K562 (cell line): Measurements from ENCODE around the gene GRHPR. TPM values are rescaled to one million over a fixed set of nuclear protein-coding genes. Genes with fewer than 3 reads are reported as not detected.

Source experiments
- ATF7 ChIP-seq: fragments of 450-650 bp; IDR thresholded peaks from 2 replicates; pipeline ENCODE4 v1.7.1; 2014; ENCODE audit warnings: mild to moderate bottlenecking, moderate library complexity
- C11orf30 ChIP-seq: fragments of 450-650 bp; IDR thresholded peaks from 2 replicates; pipeline ENCODE4 v1.6.1; 2016; ENCODE audit warnings: low read depth, mild to moderate bottlenecking
- EP400 ChIP-seq: fragments of 450-650 bp; IDR thresholded peaks from 2 replicates; pipeline ENCODE4 v1.6.1; 2017; ENCODE audit warnings: antibody characterized with exemption, mild to moderate bottlenecking, moderate library complexity
- KLF1 ChIP-seq: fragments of 450-650 bp; IDR thresholded peaks from 2 replicates; pipeline ENCODE4 v1.6.1; 2016; ENCODE audit warnings: missing genetic modification characterization, missing compliant biosample characterization
- MXI1 ChIP-seq: IDR thresholded peaks from 2 replicates; pipeline ENCODE4 v1.6.1; 2011; ENCODE audit warnings: low read depth, mild to moderate bottlenecking, improper control_type of control experiment, low read length
- MYC ChIP-seq, 2 experiments: fragments of 250-450 bp in 1 of 2; sonication (Bioruptor Pico) in 1 of 2; IDR thresholded peaks; 2 replicates each; pipeline versions ENCODE4 v1.5.1 to v1.6.1; 2012 to 2021; ENCODE audit warnings: low read depth in 2 of 2, borderline replicate concordance in 1 of 2, improper control_type of control experiment in 1 of 2, low read length in 1 of 2, mild to moderate bottlenecking in 1 of 2, moderate library complexity in 1 of 2
- MYNN ChIP-seq, 2 experiments: sonication (generic); formaldehyde crosslinking in 1 of 2; IDR thresholded peaks; 2 replicates each; pipeline versions ENCODE4 v1.5.0 to v1.6.1; 2016 to 2020; ENCODE audit warnings: antibody characterized with exemption in 1 of 2, missing genetic modification reagents in 1 of 2
- PURB ChIP-seq: sonication (generic); formaldehyde crosslinking; IDR thresholded peaks from 2 replicates; pipeline ENCODE4 v1.9.0; 2021; ENCODE audit warnings: low read depth, mild to moderate bottlenecking, missing genetic modification reagents
- SMAD1 ChIP-seq: fragments of 150-350 bp; IDR thresholded peaks from 2 replicates; pipeline ENCODE4 v1.6.1; 2014; ENCODE audit warnings: low read length, low read depth; ENCODE audit not compliant: partially characterized antibody
- TAL1 ChIP-seq: fragments of 450-650 bp; IDR thresholded peaks from 2 replicates; pipeline ENCODE4 v1.6.1; 2016; ENCODE audit warnings: mild to moderate bottlenecking
- ZFP36 ChIP-seq: fragments of 150-350 bp; IDR thresholded peaks from 2 replicates; pipeline ENCODE4 v1.6.1; 2018; ENCODE audit warnings: low read length, low read depth; ENCODE audit not compliant: partially characterized antibody
- ZFX ChIP-seq: sonication (generic); formaldehyde crosslinking; IDR thresholded peaks from 2 replicates; pipeline ENCODE4 v1.8.0; 2022; ENCODE audit warnings: mild to moderate bottlenecking, missing genetic modification reagents, moderate library complexity
- ZKSCAN1 ChIP-seq: fragments of 150-350 bp; IDR thresholded peaks from 2 replicates; pipeline ENCODE4 v1.6.1; 2016; ENCODE audit warnings: low read depth, low read length
- ZNF384 ChIP-seq: IDR thresholded peaks from 2 replicates; pipeline ENCODE4 v1.6.1; 2012; ENCODE audit warnings: low read depth, low read length, improper control_type of control experiment
- ZNF408 ChIP-seq: fragments of 250-450 bp; sonication (Bioruptor Pico); IDR thresholded peaks from 2 replicates; pipeline ENCODE4 v1.4.0; 2020; ENCODE audit warnings: low read depth, mild to moderate bottlenecking, moderate library complexity
- ZNF695 ChIP-seq: fragments of 450-650 bp; formaldehyde crosslinking; IDR thresholded peaks from 2 replicates; pipeline ENCODE4 v1.4.0; 2020; ENCODE audit warnings: mild to moderate bottlenecking, moderate library complexity
- polyA plus RNA-seq, 8 experiments: library from polyadenylated mRNA; depleted of rRNA in 4 of 8; stranded (reverse) in 5 of 8; unstranded in 3 of 8; fragments of >200 nt; fragmentation: Nextera tagmentation in 2 of 8; fragmentation: Illumina TruSeq in 1 of 8; extraction: Ambion mirVana in 2 of 8; extraction: Trizol in 1 of 8; gene quantifications; 2 replicates each; pipeline versions ENCODE4 v1.2.1 to v1.2.3, GENCODE V29; 2011 to 2014; ENCODE audit warnings: inconsistent platforms in 1 of 8, missing spikeins in 1 of 8
- total RNA-seq, 7 experiments: library from RNA; depleted of rRNA in 6 of 7; stranded (reverse); fragments of >200 nt in 6 of 7; fragmentation: Illumina TruSeq in 2 of 7; extraction: Trizol in 2 of 7; gene quantifications; 2 replicates each; pipeline versions ENCODE4 v1.2.1 to v1.2.3, GENCODE V29; 2011 to 2021; ENCODE audit warnings: low replicate concordance in 1 of 7
- TF ChIP-seq, protein P1 (sequence below): fragments of 250-450 bp; sonication (Bioruptor Pico); IDR thresholded peaks from 2 replicates; pipeline ENCODE4 v1.5.0; 2021
- TF ChIP-seq, protein P2 (sequence below): sonication (generic); formaldehyde crosslinking; IDR thresholded peaks from 2 replicates; pipeline ENCODE4 v1.9.0; 2022; ENCODE audit warnings: mild to moderate bottlenecking, missing genetic modification reagents
- TF ChIP-seq, protein P3 (sequence below): fragments of 250-450 bp; sonication (Bioruptor Pico); IDR thresholded peaks from 2 replicates; pipeline ENCODE4 v1.9.0; 2021; ENCODE audit warnings: mild to moderate bottlenecking, inconsistent platforms
- TF ChIP-seq, protein P4 (sequence below): fragments of 250-450 bp; sonication (Bioruptor Pico); IDR thresholded peaks from 2 replicates; pipeline ENCODE4 v1.8.0; 2021; ENCODE audit warnings: moderate library complexity, mild to moderate bottlenecking, inconsistent platforms
- TF ChIP-seq, protein P5 (sequence below): fragments of 450-650 bp; IDR thresholded peaks from 2 replicates; pipeline ENCODE4 v1.6.1; 2016

Gene GRHPR
- total and polyA plus RNA-seq, 9 of the 15 experiments (the other 6 are each of a cell fraction or from before 2014, with no cell fraction given), result 38.9 to 144 (median 120) TPM

DNA sequence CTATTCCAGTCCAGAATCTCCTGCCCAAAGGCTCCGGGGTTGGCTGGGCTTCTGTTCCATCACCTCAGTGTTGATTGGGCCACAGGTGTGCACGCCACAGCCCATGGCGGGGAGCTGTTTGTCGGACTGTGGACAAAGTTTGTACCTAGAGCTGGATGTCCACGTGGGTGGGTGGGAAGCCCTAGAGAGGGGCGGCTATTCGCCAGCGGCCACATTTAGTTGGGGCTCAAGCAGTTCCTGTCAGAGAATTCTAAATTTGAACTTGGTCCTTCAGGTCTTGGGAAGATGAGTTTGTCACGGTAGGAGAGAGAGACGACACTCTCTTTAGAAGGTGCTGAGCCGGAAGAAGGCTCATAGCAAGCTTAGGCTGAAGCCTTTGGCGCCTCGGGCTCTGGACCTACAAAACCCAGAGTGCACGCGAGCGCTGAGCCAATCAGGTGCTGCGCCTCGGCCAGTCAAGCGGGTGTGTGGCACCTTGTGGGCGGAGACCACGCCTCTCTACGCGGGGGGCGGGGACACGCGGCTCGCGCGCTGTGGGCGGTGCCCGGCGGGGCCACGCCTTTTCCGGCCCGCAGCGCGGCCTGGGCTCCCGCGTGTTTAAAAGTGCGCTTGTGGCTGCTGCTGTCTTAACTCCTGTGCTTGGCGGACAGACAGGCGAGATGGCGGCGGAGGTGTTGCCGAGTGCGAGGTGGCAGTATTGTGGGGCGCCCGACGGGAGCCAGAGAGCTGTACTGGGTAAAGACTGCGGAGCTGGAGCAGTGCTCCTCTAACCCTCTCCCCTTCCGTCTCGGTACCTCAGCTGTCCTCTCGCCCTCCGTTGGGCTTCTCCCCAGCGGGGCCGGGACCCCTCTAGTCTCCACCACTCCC is 63.1 kb downstream of the GRHPR start, which contains the start of gene POLR1E (continued):
- TF ChIP-seq, protein P1, sequence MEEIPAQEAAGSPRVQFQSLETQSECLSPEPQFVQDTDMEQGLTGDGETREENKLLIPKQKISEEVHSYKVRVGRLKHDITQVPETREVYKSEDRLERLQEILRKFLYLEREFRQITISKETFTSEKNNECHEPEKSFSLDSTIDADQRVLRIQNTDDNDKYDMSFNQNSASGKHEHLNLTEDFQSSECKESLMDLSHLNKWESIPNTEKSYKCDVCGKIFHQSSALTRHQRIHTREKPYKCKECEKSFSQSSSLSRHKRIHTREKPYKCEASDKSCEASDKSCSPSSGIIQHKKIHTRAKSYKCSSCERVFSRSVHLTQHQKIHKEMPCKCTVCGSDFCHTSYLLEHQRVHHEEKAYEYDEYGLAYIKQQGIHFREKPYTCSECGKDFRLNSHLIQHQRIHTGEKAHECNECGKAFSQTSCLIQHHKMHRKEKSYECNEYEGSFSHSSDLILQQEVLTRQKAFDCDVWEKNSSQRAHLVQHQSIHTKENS, result no peak
- TF ChIP-seq MYC (IDR thresholded peaks at IDR 0.05; ENCODE audit: low read depth, low read length), result peak; percentile 97
- no peak; the same call in 1 of the 2 replicates for TF ChIP-seq MYC (CRISPR knock-in tag; IDR thresholded peaks at IDR 0.05; ENCODE audit: borderline replicate concordance, low read depth)
- TF ChIP-seq MYNN (IDR thresholded peaks at IDR 0.05), result no peak
- no peak for TF ChIP-seq MYNN (CRISPR knock-in tag; IDR thresholded peaks at IDR 0.05)
- TF ChIP-seq ZKSCAN1, result 0 out of 2 replicates have a peak, but pooled peaks have one; percentile 53
- TF ChIP-seq, protein P2, sequence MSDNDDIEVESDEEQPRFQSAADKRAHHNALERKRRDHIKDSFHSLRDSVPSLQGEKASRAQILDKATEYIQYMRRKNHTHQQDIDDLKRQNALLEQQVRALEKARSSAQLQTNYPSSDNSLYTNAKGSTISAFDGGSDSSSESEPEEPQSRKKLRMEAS (CRISPR knock-in tag), result peak; percentile 91
- peak; percentile 87 for TF ChIP-seq ZFX
- no peak for TF ChIP-seq TAL1
- TF ChIP-seq, protein P3, sequence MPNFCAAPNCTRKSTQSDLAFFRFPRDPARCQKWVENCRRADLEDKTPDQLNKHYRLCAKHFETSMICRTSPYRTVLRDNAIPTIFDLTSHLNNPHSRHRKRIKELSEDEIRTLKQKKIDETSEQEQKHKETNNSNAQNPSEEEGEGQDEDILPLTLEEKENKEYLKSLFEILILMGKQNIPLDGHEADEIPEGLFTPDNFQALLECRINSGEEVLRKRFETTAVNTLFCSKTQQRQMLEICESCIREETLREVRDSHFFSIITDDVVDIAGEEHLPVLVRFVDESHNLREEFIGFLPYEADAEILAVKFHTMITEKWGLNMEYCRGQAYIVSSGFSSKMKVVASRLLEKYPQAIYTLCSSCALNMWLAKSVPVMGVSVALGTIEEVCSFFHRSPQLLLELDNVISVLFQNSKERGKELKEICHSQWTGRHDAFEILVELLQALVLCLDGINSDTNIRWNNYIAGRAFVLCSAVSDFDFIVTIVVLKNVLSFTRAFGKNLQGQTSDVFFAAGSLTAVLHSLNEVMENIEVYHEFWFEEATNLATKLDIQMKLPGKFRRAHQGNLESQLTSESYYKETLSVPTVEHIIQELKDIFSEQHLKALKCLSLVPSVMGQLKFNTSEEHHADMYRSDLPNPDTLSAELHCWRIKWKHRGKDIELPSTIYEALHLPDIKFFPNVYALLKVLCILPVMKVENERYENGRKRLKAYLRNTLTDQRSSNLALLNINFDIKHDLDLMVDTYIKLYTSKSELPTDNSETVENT (CRISPR knock-in tag), result peak; percentile 67; the same call in 1 of the 2 replicates
- no peak for TF ChIP-seq C11orf30
- TF ChIP-seq PURB (CRISPR knock-in tag), result no peak
- TF ChIP-seq EP400, result peak; percentile 92
- no peak for TF ChIP-seq ZNF695 (CRISPR knock-in tag)
- peak; percentile 75 for TF ChIP-seq MXI1
- TF ChIP-seq ZFP36, result no peak
- peak; percentile 64 for TF ChIP-seq ATF7
- TF ChIP-seq KLF1 (tag), result peak; percentile 51; the same call in 1 of the 2 replicates
- TF ChIP-seq, protein P4, sequence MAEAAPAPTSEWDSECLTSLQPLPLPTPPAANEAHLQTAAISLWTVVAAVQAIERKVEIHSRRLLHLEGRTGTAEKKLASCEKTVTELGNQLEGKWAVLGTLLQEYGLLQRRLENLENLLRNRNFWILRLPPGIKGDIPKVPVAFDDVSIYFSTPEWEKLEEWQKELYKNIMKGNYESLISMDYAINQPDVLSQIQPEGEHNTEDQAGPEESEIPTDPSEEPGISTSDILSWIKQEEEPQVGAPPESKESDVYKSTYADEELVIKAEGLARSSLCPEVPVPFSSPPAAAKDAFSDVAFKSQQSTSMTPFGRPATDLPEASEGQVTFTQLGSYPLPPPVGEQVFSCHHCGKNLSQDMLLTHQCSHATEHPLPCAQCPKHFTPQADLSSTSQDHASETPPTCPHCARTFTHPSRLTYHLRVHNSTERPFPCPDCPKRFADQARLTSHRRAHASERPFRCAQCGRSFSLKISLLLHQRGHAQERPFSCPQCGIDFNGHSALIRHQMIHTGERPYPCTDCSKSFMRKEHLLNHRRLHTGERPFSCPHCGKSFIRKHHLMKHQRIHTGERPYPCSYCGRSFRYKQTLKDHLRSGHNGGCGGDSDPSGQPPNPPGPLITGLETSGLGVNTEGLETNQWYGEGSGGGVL (CRISPR knock-in tag), result no peak
- peak; percentile 72 for TF ChIP-seq SMAD1
- no peak for TF ChIP-seq ZNF384
- no peak for TF ChIP-seq ZNF408 (CRISPR knock-in tag)
- TF ChIP-seq, protein P5, sequence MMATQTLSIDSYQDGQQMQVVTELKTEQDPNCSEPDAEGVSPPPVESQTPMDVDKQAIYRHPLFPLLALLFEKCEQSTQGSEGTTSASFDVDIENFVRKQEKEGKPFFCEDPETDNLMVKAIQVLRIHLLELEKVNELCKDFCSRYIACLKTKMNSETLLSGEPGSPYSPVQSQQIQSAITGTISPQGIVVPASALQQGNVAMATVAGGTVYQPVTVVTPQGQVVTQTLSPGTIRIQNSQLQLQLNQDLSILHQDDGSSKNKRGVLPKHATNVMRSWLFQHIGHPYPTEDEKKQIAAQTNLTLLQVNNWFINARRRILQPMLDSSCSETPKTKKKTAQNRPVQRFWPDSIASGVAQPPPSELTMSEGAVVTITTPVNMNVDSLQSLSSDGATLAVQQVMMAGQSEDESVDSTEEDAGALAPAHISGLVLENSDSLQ, result peak; percentile 82
